HepG2 (cell line): Measurements from ENCODE around the gene RABIF. TPM values are rescaled to one million over a fixed set of nuclear protein-coding genes. Genes with fewer than 3 reads are reported as not detected.

Source experiments
- ATF3 ChIP-seq: sonication (generic); formaldehyde crosslinking; IDR thresholded peaks from 2 replicates; pipeline ENCODE4 v1.4.0; 2020; ENCODE audit warnings: missing genetic modification reagents
- ATF6 ChIP-seq: sonication (generic); formaldehyde crosslinking; conservative IDR thresholded peaks from 2 replicates; pipeline ENCODE4 v1.4.0; 2020; ENCODE audit warnings: missing genetic modification reagents
- BRCA1 ChIP-seq: sonication (generic); formaldehyde crosslinking; IDR thresholded peaks from 2 replicates; pipeline ENCODE4 v1.4.0; 2020; ENCODE audit warnings: missing genetic modification reagents
- GABPB1 ChIP-seq: IDR thresholded peaks from 2 replicates; pipeline ENCODE4 v1.6.1; 2016; ENCODE audit warnings: mild to moderate bottlenecking, missing genetic modification reagents, moderate library complexity, missing compliant biosample characterization
- HDAC2 ChIP-seq: sonication (generic); formaldehyde crosslinking; IDR thresholded peaks from 2 replicates; pipeline ENCODE4 v1.4.0; 2020; ENCODE audit warnings: missing genetic modification reagents
- HES4 ChIP-seq: sonication (generic); formaldehyde crosslinking; IDR thresholded peaks from 2 replicates; pipeline ENCODE4 v1.9.0; 2021; ENCODE audit warnings: mild to moderate bottlenecking, missing genetic modification reagents, borderline replicate concordance
- HOMEZ ChIP-seq: IDR thresholded peaks from 2 replicates; pipeline ENCODE4 v1.6.1; 2016; ENCODE audit warnings: low read depth
- HOXA3 ChIP-seq: sonication (generic); formaldehyde crosslinking; IDR thresholded peaks from 2 replicates; pipeline ENCODE4 v1.5.0; 2020; ENCODE audit warnings: missing genetic modification reagents
- MLX ChIP-seq: IDR thresholded peaks from 2 replicates; pipeline ENCODE4 v1.6.1; 2016
- MTF2 ChIP-seq: sonication (generic); formaldehyde crosslinking; IDR thresholded peaks from 2 replicates; pipeline ENCODE4 v1.5.0; 2020; ENCODE audit warnings: missing genetic modification reagents, borderline replicate concordance
- NCOR1 ChIP-seq: fragments of 200-600 bp; sonication (generic); IDR thresholded peaks from 2 replicates; pipeline ENCODE4 v1.7.0; 2017; ENCODE audit warnings: antibody characterized with exemption, low read length, borderline replicate concordance
- PRDM4 ChIP-seq: sonication (generic); formaldehyde crosslinking; IDR thresholded peaks from 2 replicates; pipeline ENCODE4 v1.9.0; 2021; ENCODE audit warnings: missing genetic modification reagents, borderline replicate concordance
- RAD51 ChIP-seq: fragments of 450-650 bp; IDR thresholded peaks from 2 replicates; pipeline ENCODE4 v1.6.1; 2016; ENCODE audit warnings: borderline replicate concordance
- SATB2 ChIP-seq: sonication (generic); formaldehyde crosslinking; IDR thresholded peaks from 2 replicates; pipeline ENCODE4 v1.5.0; 2020; ENCODE audit warnings: missing genetic modification reagents
- TEAD2 ChIP-seq: sonication (generic); formaldehyde crosslinking; IDR thresholded peaks from 2 replicates; pipeline ENCODE4 v1.9.0; 2021; ENCODE audit warnings: missing genetic modification reagents
- TEAD3 ChIP-seq: optimal IDR thresholded peaks from 2 replicates; pipeline ENCODE3; 2016; ENCODE audit warnings: borderline replicate concordance
- THAP8 ChIP-seq: sonication (generic); formaldehyde crosslinking; IDR thresholded peaks from 2 replicates; pipeline ENCODE4 v1.5.1; 2020; ENCODE audit warnings: missing genetic modification reagents, mild to moderate bottlenecking, borderline replicate concordance
- ZBTB25 ChIP-seq: IDR thresholded peaks from 2 replicates; pipeline ENCODE4 v1.6.1; 2018; ENCODE audit warnings: missing genetic modification reagents
- ZNF17 ChIP-seq: sonication (generic); formaldehyde crosslinking; IDR thresholded peaks from 2 replicates; pipeline ENCODE4 v1.5.0; 2020; ENCODE audit warnings: mild to moderate bottlenecking, missing genetic modification reagents
- ZNF468 ChIP-seq: sonication (generic); formaldehyde crosslinking; IDR thresholded peaks from 2 replicates; pipeline ENCODE4 v1.8.0; 2022; ENCODE audit warnings: mild to moderate bottlenecking, moderate library complexity, missing genetic modification reagents
- ZNF552 ChIP-seq: sonication (generic); formaldehyde crosslinking; IDR thresholded peaks from 2 replicates; pipeline ENCODE4 v1.9.0; 2022; ENCODE audit warnings: missing genetic modification reagents, mild to moderate bottlenecking, borderline replicate concordance
- ZNF839 ChIP-seq: sonication (generic); formaldehyde crosslinking; IDR thresholded peaks from 2 replicates; pipeline ENCODE4 v1.4.0; 2020; ENCODE audit warnings: missing genetic modification reagents, mild to moderate bottlenecking, borderline replicate concordance
- polyA plus RNA-seq, 8 experiments: library from polyadenylated mRNA; depleted of rRNA in 3 of 8; stranded (reverse) in 7 of 8; unstranded in 1 of 8; fragments of >200 nt; fragmentation: Illumina TruSeq in 4 of 8; extraction: Trizol in 4 of 8; gene quantifications; 2 replicates each; pipeline versions ENCODE4 v1.2.1 to v1.2.3, GENCODE V29; 2011 to 2016; ENCODE audit warnings: low read depth in 4 of 8, missing spikeins in 1 of 8, mixed read lengths in 1 of 8; ENCODE audit not compliant: insufficient read depth in 1 of 8
- total RNA-seq, 5 experiments: library from RNA; depleted of rRNA; stranded (reverse); fragments of >200 nt; fragmentation: Illumina TruSeq; extraction: Trizol; gene quantifications; 2 replicates each; pipeline ENCODE4 v1.2.3, GENCODE V29; 2016; ENCODE audit warnings: low read depth in 1 of 5

RABIF gene
- total and polyA plus RNA-seq, 2 of the 13 experiments (the other 11 are each of a cell fraction or from before 2014, with no cell fraction given): 7.6 to 8.3 TPM

GRCh38 chr1:202857136-202857610 lies 31.8 kb downstream of the RABIF start (continued):
- no peak for TF ChIP-seq ATF6 (CRISPR knock-in tag)
- TF ChIP-seq MLX (CRISPR knock-in tag): no peak
- peak; percentile 51; the same call in 1 of the 2 replicates for TF ChIP-seq ZBTB25
- TF ChIP-seq NCOR1: peak; percentile 56; the same call in 1 of the 2 replicates
- no peak for TF ChIP-seq HES4 (CRISPR knock-in tag)
- no peak for TF ChIP-seq SATB2 (CRISPR knock-in tag)
- TF ChIP-seq GABPB1: peak; percentile 13; the same call in 1 of the 2 replicates
- no peak for TF ChIP-seq RAD51
- TF ChIP-seq ZNF468 (CRISPR knock-in tag): no peak
- no peak for TF ChIP-seq ZNF839 (CRISPR knock-in tag)
- no peak for TF ChIP-seq MTF2
- no peak for TF ChIP-seq BRCA1 (CRISPR knock-in tag)
- 0 out of 2 replicates have a peak, but pooled peaks have one; percentile 22 for TF ChIP-seq HOMEZ (CRISPR knock-in tag)
- TF ChIP-seq THAP8: no peak
- peak; percentile 50; the same call in 1 of the 2 replicates for TF ChIP-seq HDAC2 (CRISPR knock-in tag)
- no peak for TF ChIP-seq ZNF17 (CRISPR knock-in tag)
- 0 out of 2 replicates have a peak, but pooled peaks have one; percentile 10 for TF ChIP-seq HOXA3 (CRISPR knock-in tag)
- no peak for TF ChIP-seq ATF3 (CRISPR knock-in tag)
- peak; percentile 45 for TF ChIP-seq TEAD3
- TF ChIP-seq ZNF552: no peak
- no peak for TF ChIP-seq PRDM4 (CRISPR knock-in tag)
- TF ChIP-seq TEAD2 (CRISPR knock-in tag): no peak
